ENCODE results near the gene IGSF21. TPM values are rescaled to one million over a fixed set of nuclear protein-coding genes. Genes with fewer than 3 reads are reported as not detected.

The IGSF21 gene
- total and polyA plus RNA-seq, 2 of the 4 experiments (the other 2 are of a cell fraction), result not detected

DNA sequence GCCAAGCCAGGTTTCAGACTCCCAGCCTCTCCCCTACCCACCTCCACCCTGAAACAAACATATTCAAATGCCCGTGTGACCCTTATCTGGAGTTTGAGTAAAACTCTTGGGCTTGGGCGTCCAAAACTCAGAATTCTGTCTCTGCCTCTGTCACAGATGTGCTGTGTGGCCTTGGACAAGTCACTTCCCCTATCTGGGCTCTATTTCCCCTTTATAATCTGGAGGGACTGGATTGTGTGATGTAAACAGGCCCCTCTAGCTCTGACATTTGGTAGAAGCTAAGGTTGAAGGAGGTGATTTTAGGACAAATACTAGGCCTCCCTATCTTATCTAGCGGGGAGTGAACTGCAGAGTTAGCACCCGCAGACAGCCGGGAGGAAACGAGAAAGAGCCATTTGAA lies 67.5 kb downstream of the IGSF21 start:
- ChIA-PET CTCF (no interaction called here), POLR2A (ENCODE audit: unreplicated experiment) (no interaction called here)
- no peaks in the 10 kb centered on the region for H4K20me1 ChIP-seq (ENCODE audit: insufficient read depth, low read length)
- H3K27me3 ChIP-seq (ENCODE audit: control insufficient read depth, insufficient read depth, low read length), result no peaks in the 10 kb centered on the region
- no peak overlapping the region for H3K4me3 ChIP-seq (ENCODE audit: insufficient read depth, low read depth, low read length)
- TF ChIP-seq POLR2A (IDR thresholded peaks at IDR 0.05; ENCODE audit: low read depth, low read length) (no peak), BHLHE40 (IDR thresholded peaks at IDR 0.05; ENCODE audit: low read depth, low read length) (no peak), MAZ (IDR thresholded peaks at IDR 0.05; ENCODE audit: borderline replicate concordance, low read depth, low read length) (no peak), USF2 (IDR thresholded peaks at IDR 0.05; ENCODE audit: low read depth, low read length) (no peak), CEBPB (IDR thresholded peaks at IDR 0.05; ENCODE audit: low read depth, low read length) (no peak), RCOR1 (IDR thresholded peaks at IDR 0.05; ENCODE audit: insufficient replicate concordance, low read length) (no peak), MXI1 (IDR thresholded peaks at IDR 0.05; ENCODE audit: borderline replicate concordance, low read depth, low read length) (no peak), FOS (IDR thresholded peaks at IDR 0.05; ENCODE audit: low read depth, low read length) (no peak), RFX5 (IDR thresholded peaks at IDR 0.05; ENCODE audit: low read depth, low read length) (no peak)
- H3K18ac ChIP-seq (ENCODE audit: low read depth, low read length), result no peak overlapping the region
- H3K36me3 ChIP-seq (ENCODE audit: control insufficient read depth, insufficient read depth, low read length), result no peaks in the 10 kb centered on the region
- H3K9me3 ChIP-seq (ENCODE audit: control insufficient read depth, insufficient read depth, low read length), result no peaks in the 10 kb centered on the region
- BruUV-seq (replicated peaks), result no TSS peak
- H3K23ac ChIP-seq (ENCODE audit: low read depth, low read length), result no peak overlapping the region
- no peak overlapping the region for H3K27ac ChIP-seq (ENCODE audit: insufficient read depth, low read length)
- H2BK20ac ChIP-seq (ENCODE audit: low read depth, low read length), result no peak overlapping the region
- H3K4ac ChIP-seq (ENCODE audit: low read depth, low read length), result no peak overlapping the region
- in situ Hi-C loops (cut with MboI; ENCODE audit: low sequenced_read_pairs), result no loop called here
- H3K4me2 ChIP-seq (ENCODE audit: low read depth, low read length), result no peak overlapping the region
- H3K9me1 ChIP-seq (ENCODE audit: insufficient read depth, low read length), result no peaks in the 10 kb centered on the region
- H2BK120ac ChIP-seq (ENCODE audit: low read depth, low read length), result no peak overlapping the region
- H3K79me1 ChIP-seq (ENCODE audit: low read depth in 1 of 2, low read length in 2 of 2), result no peaks in the 10 kb centered on the region
- no peak overlapping the region for H2AK5ac ChIP-seq (ENCODE audit: low read depth, low read length)
- H3K9ac ChIP-seq (ENCODE audit: low read depth, low read length), result no peak overlapping the region
- no peaks in the 10 kb centered on the region for H3K4me1 ChIP-seq (ENCODE audit: control insufficient read depth, insufficient read depth, low read length)
- dilution Hi-C loops (cut with HindIII; ENCODE audit: low sequenced_read_pairs, unreplicated experiment), result no loop called here
- DNase-seq, result no peak
- no peak overlapping the region for H4K91ac ChIP-seq (ENCODE audit: insufficient read depth, low read depth, low read length)
- H2AFZ ChIP-seq (replicated peaks; ENCODE audit: low read length, poor library complexity), result no peak overlapping the region
- no peak overlapping the region for H3K56ac ChIP-seq (ENCODE audit: extremely low read depth, insufficient read depth, low read length)
- intact Hi-C loops (cut with micrococcal nuclease), result no loop called here
- no peak overlapping the region for H2BK15ac ChIP-seq (ENCODE audit: low read depth, low read length)
- H2AK9ac ChIP-seq (replicated peaks; ENCODE audit: low read depth, low read length, poor library complexity), result no peak overlapping the region
- no peak overlapping the region for H4K5ac ChIP-seq (ENCODE audit: low read depth, low read length)
- 0% methylated on average over 2 of the region's 6 CpGs; no CpG with 5 or more reads in 1 of the 2 experiments for WGBS, 2 experiments (ENCODE audit: extremely low coverage in 2 of 2, insufficient read length in 1 of 2)
- H2BK5ac ChIP-seq (ENCODE audit: low read depth, low read length, poor library complexity, severe bottlenecking), result no peak overlapping the region
- H3K14ac ChIP-seq (replicated peaks; ENCODE audit: low read depth, low read length), result no peak overlapping the region
- H4K8ac ChIP-seq (ENCODE audit: low read depth in 2 of 2, low read length in 2 of 2), result no peak overlapping the region
- no peak for ATAC-seq (ENCODE audit: low read depth)

All from IMR-90 (cell line).